Activated CD8-positive, alpha-beta memory T cell treated with anti-CD3 and anti-CD28 coated beads for 4 hours (primary cell): ENCODE data around the gene DYNC1LI2.
A peak's percentile ranks its signal among the peaks of the same experiment; 100 is the strongest.
"Not testable (repeated sequence)": the region's sequence is repeated elsewhere in the genome, so short reads cannot be mapped to it uniquely, and the experiment has no call there.

ENCODE experiments used
- DNase-seq, 2 donors: peaks; one replicate each; pipeline ENCODE4 v3.0.0-alpha.2; 2020; ENCODE audit warnings: low read depth in 2 of 2

The DYNC1LI2 gene

DNA sequence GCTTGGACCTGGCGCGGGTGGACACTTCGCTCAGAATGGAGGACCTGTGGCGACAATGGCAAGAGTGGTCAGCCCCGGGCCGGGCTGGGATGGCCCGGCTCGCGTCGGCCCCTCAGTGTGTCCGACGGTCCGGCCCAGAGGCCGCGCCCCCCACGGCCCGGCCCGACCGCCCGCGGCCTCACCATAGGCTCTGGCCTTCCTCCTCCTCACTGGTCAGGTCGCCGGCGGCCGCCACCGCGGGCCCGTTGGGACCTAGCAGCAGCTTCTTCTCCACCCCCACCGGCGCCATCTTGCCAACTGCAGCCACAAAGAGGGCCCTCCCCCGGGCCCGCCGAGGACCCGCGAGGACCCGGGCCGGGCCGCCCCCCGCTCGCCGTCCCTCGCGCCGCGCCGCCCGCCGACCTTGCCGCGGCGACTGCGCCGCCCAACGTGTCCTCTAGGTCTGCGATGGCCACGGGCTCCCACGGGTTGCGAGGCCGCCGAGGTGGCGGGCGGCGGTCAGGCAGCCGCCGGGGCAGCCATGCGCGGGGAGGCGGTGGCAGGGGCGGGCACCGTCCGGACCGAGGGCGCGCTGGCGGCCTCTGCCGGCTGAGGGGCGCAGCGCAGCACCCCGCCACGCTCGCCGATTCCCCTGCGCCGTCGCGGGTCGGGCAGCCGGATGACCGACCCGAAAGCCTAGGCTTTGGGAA, at the start of gene DYNC1LI2:
DYNC1LI2 (minus strand) TSS at position 307 of the 689 bp plus-strand sequence; CDS start at position 289, 18 bp downstream.
- DNase-seq = peak; percentile 49 to 64

DNA sequence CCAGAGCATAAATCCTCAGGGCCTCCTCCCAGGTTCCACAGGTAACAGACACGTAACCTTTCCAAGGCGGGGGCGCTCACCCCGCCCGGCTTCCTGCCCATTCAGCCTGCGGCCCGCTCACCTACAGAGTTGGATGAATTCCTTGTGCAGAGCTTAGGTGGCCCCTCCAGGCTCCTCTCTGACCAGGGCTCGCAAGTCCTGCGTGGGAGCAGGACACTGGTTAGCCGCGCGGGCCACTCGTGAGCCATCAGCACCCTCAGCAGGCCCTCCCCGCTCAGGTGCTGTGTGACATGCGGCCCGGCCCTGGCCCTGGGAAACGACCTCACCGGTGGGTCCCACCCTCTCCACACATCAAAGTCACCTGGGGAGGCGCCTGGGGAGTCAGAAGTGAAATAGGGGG, 49.4 kb upstream of the DYNC1LI2 start:
- DNase-seq = no peak

DNA sequence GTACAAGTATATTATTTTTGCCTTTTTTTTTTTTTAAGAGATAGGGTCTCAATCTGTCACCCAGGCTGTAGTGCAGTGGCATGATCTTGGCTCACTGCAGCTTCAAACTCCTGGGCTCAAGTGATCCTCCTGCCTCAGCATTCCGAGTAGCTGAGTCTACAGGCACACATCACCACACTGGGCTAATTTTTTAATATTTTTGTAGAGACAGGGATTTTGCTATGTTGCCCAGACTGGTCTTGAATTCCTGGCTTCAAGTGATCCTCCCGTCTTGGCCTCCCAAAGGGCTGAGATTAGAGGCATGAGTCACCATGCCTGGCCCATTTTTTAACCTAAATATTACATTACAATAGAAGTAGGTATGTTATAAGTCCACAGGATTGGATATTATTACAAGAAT, 46.8 kb upstream of the DYNC1LI2 start:
- no peak for DNase-seq

DNA sequence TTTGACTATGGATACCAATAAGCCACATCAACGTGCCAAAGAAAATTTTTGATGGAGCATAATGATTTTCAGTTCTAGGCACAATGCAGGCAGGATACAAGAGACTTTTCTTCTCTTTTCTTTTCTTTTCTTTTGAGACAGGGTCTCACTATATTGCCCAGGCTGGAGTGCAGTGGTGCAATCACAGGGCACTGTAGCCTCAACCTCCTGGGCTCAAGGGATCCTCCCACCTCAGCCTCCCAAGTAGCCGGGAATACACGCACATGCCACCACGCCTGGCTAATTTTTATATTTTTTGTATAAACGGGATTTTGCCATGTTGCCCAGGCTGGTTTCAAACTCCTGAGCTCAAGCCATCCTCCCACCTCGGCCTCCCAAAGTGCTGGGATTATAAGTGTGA, 42.6 kb upstream of the DYNC1LI2 start:
- not testable (repeated sequence) for DNase-seq

DNA sequence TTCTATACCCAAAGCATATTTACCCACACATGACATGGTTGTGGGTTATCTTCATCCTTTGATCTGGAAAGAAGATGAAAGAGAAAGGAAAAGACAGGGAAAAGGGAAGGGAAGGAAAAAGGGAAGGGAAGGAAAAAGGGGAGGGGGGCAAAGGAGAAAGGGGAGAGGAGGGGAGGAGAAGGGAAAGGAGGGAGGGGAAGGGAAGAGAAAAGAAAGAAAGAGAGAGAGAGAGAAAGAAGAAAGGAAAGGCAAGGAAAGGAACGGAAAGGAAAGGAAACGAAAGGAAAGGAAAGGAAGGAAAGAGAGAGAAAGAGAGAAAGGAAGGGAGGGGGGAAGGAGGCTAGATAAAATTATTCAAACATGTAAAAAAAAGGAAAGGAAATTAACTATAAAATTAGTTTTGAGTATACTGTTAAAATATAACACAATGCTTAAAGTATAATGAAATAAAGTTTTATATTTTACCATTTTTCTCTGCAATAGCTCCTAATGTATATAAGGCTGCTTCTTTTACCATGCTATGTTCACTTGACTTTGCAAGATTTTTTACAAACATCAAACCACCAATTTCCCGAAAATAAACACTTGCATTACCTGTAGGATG, 38.8 kb upstream of the DYNC1LI2 start:
- DNase-seq = no peak

DNA sequence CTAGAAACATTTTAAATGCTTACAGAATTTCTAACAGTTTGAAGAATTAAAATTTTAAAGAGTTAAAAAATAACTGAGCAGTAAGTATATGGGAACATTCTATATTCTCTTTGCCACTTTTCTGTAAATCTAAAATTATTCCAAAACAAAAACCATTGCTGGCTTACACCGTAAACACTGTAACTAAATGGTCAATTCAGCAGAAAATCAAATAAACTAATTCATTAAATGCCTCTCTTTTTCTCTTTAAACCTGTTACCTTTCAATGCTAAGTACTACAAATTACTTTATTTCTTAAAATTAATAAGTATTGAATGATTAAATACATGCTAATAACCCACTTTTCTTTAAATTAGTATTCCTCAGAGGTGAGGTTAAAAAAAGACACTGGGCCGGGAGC, 36.0 kb upstream of the DYNC1LI2 start:
- DNase-seq = no peak

DNA sequence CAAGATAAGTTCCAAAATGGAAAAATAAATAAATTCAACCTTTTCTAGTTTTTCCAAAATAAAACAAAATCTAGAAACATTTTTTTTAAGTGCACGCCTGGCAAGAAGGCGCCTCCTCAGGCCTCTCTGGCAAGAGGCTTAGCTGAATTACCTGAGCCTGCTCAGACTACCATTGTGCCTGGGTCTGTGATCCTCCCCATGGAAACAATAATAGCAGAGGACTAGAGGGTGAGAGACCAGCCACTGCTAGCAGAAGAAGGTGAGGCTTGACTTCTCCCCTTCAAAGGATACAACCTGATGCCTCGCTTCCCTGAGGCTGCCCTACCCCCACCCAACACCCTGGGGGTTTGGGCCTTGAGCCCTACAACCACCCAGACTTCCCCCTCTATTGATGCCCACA, 35.1 kb upstream of the DYNC1LI2 start:
- DNase-seq = no peak

DNA sequence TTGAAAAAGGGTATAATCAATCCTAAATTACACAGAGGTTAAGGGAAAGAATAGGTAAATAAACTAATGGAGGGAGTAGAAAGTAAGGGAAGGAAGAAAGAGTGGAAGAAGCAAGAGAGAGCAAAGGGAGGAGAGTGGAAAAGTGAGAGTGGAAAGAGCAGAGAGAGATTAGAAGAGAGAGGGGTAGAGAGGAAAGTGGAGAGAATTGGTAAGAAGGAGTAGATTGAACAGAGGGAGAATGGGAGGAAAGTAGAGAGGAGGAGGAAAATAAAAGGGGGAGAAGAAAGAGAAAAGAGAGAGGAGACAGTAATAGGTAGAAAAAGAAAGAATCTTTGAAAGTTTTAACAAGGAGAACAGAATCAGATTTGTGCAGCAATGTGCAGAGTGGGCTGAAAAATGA, 25.0 kb upstream of the DYNC1LI2 start:
- DNase-seq = no peak

DNA sequence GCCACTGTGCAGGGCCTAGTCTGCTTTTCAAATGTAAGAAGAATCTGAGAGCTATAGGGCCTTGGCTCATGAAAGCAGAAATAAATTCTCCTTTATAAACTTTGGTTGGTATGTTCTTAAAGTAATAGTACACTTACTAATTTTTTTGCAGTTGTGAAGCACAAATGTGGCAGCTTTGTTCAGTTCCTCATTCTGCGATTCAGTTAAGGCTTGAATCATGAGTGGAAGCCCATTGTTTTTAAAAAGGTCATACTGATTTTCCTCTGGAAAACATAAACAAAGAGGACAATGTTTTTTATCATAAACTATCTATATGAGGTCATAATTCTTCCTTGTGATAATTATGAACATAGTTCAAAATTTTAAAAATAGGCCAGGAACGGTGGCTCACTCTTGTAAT, 23.6 kb upstream of the DYNC1LI2 start:
- no peak for DNase-seq

DNA sequence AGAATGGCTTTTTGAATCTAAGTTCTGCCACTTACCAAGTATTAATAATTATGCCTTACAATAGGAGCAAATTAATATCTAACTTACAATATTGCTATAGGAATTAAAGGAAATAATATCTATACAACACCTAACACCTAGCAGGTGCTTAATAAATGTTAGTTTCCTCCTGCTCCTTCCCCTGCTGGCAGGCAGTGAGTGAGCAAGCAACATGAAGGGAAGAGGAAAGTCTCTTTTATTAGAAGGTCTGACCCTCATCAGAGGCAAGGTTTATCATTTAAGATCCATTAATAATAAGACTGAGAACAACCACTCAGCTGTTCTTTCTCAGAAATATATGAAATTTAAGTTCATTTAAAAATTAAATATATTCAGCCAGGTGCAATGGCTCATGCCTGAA, 6.7 kb upstream of the DYNC1LI2 start:
- DNase-seq = no peak

DNA sequence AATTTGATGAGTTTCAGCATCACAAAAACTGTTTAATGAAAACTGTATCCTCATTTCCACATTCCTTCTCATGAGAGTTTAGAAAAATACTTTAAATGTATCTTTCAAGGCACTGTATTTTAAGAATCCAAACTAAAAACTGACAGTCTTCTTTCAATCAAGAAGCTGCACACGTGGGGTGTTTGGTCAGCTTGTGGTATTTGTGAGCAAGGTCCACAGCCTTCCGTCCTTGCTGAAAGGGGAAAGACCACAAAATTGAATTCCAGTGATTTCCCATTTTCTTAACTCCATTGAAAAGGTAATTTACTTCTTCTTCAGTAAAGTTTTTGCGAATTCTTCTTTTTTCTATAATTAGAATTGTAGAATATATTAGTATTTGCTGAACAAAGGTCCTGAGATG, 3.4 kb upstream of the DYNC1LI2 start:
- no peak for DNase-seq

DNA sequence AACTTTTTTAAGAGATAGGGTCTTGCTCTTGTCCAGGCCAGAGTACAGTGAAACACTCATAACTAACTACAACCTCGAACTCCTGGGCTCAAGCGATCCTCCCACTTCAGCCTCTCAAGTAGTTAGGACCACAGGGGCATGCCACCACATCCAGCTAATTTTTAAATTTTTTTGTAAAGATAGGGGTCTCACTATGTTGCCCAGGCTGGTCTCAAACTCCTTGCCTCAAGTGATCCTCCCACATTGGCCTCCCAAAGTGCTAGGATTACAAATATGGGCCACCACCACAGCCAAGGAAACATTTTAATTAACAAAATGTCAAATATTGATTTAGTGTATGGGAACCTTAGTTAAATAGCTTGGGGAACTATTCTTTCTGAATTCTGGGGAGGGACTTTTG, 2.8 kb upstream of the DYNC1LI2 start:
- DNase-seq = no peak

DNA sequence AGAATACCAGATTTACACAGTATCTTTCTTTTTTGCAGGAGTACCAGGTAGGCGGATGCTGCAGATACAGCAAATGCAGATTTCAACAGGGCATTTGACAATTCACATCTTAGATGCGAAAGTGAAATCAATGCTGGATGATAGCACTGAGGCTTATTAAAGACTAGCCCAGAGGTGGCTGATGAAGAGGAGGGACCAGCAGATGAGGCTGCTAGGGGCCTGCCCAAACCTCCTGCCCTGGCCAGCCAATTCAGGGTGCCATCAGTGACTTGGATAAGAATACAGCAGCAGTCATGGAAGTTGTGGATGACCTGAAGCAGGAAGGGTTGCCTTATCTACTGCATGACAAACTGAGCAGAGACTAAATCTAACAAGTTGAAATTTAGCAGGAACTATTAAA, 1.5 kb upstream of the DYNC1LI2 start:
- DNase-seq = no peak

DNA sequence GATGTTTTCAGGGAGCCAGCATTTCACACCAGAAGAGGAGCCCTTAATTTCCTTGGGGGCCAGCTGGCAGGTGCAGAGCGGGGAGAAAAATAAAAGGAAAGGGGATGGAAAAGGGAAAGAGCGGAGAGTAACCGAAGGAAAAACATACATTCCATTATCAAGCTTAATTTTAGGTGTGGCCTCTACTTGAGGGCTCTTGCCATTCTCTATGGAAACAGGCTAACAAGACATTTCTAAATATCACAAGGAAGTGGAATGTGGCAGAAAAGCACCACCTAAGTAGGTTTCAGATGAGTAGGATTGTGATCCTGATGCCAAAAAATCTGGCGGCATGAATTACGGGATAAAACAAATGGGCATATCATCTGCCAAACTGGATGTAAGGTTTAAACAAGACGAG, 970 bp upstream of the DYNC1LI2 start:
- DNase-seq = no peak

DNA sequence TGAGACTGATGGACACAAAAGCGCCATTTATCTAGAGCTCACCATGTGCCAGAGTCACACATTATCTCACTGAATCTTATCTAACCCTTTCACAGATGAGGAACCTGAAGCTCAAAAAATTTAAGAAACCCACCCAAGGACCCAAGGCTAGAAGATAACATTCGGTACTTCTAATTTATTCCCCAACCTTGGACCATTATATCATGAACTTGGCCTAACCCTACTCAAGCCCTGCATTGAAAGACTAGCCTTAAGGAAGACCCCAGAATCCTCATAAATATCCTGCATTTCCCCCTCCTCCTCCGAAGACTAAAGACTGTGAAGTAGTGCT, 548 bp upstream of the DYNC1LI2 start:
- DNase-seq = no peak

DNA sequence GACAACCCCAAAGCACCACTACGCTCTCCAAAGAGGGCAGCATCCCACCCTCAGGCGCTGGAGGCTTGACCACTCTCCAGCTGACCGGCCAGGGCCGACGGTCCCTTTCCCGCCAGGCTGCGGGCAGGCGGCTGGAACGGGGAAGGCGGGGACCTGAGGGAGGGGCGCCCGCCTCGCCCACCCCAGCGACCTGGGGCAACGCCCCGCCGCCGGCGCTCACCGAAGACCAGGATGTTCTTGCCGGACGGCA, 431 bp downstream of the DYNC1LI2 start:
- no peak for DNase-seq

DNA sequence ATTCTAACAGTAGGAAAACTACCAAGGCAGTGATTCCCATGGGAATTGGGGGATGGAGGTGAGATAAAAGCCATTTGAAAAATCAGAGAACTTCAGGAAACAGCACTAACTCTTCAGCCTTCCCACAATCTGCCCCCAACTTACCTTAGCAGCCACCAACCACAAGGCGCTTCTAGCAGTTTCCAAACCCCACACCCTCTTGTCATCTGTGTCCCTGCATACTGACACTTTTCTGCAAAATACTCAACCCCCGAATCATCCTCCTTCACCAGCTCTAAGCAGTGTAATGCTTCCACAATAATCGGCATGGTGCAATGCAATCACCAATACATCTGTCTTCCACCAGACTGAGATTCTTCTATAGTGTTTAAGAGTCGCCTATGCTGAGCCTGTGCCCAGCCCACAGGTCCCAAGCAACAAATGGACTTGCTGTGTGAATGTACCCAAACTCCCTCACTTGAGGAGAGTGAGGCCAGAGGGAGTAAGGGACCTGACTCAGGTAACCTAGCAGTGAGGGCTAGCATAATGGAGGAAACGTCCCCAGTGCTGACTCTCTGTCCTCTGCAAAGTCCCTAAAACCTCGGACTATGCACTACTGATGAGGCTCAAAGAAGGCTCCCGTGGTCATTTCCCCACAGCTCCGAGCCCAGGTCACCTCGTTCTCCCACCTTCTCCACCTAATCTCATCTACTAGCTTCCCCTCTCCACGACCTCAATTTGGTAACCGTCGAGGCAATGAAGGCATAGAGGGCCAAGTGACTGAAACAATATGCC, 943 bp downstream of the DYNC1LI2 start:
- no peak for DNase-seq

DNA sequence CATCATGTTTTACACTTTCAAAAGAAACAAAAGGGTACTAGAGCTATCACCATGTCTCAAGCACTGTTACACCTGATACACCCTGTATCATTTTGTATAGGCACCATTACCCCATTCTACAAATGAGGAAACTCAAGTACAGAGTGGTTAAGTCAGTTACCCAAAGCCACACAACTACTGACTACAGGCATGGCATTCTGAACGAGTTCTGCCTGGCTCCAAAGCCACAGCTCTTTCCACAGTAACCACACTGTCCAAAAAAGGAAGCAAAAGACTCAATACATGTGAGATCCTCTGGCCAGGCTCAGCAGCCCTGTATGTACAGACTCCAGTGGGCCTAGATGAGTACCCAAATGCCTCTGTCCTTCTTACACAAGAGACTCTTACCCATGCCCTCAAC, 4.7 kb downstream of the DYNC1LI2 start:
- no peak for DNase-seq

DNA sequence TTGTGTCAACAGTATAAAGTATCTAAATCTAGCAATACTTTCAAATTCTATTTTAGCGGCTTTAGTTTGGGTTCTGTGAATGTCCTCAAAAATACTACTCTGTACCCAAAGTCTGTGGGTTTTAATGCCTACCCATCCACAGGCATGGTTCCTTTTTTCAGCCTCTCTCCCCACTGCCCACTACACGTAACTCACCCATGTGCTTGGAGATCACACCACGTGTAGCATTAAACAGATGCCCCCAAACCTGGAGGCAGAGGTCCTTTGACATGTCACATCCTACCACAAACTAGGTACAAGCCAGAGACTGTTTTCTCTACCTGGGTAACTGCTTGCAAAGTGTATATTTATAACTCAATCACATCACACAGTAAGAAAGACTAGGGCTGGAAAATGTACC, 5.4 kb downstream of the DYNC1LI2 start:
- DNase-seq = no peak

DNA sequence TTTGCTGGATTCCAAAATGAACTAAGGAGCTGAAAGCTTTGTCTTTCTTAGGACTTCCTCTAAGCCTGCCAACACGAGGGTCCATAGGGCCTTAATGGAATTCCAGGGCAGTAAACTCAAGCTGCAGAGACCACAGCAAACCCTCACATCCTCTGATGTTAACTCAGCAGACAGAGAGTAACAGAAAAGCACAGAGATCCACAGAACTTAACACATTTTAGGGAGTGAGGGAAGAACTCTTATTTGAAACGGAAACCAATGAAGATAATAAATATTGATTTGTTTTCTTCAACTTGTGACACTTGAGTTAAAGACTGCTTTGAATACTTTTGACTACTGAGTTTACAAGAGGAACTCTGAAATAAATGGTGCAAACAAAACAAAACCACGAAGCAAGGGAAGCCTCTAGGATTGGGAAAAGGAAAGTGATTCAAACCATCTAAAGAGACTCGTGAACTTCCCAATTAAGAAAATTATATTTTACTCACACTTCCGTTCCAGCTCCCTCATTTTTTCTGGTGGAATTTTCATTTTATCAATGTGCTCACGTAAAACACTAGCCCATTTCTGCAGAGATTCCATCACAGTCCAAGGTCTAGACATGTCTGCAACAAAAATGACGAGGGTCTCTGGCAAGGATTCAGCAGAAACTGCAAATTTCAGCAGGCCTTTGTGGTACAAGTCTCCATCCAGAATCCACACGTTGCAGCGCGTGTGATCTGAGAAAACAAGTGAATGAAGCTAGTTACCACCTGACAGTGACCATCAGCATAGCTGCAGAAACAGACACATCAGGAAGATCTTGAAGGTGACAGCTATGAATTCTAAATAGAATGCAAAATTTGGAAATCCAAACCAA, 9.2 kb downstream of the DYNC1LI2 start:
- DNase-seq = no peak

DNA sequence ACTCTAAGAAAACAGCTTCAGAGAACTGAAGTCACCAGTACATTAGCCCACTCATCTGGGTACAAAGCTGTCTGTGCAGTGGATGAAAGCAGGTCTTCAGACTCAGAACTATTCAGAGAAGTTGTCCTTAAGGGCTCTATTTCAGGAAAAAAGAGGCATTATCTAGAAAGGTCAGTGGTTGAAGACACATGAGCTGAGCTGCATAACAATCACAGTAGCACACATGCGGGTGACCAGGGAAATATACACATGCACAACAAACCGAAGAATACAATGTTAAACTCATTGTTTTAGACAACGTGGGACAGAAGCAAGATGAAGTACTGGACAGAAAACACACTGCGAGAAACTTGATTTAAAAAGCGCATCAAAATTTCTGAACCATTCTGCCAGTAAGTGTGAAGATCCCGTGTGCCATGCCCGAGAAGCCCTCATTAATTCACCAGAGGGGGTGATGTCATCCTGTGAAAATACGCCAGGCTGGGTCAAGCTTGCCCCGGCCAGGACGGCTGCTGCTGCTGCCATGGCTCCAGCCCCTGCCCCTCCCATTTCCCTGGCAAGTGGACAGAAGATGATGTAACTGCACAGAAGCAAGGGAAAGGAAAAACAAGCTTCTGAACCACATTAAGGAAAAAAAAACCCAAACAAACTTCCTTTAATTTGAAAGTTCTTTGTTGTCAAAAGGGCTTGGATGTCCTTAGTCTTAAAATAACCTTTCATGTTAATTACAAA, 10.1 kb downstream of the DYNC1LI2 start:
- DNase-seq = no peak

DNA sequence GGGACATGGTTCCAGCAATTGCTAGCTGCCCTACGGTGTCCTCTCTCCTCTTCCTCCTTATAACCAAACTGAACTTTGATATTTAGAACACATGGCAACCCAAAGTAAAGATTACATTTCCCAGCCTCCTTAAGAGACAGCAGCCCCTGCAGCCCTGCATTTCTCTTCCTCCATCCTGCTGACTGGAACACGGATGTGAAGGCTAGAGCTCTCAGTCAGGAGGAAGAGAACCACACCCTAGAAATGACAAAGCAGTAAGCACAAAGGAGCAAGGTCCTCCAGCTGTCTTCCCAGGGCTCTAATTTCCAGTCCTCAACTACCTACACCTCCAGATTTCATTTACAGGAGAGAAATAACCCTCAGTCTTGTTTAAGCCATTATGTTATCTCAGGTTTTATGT, 10.9 kb downstream of the DYNC1LI2 start:
- no peak for DNase-seq
